ENCODE results near the gene PDLIM1.

- no peak for TF ChIP-seq CTCF (IDR thresholded peaks at IDR 0.05; ENCODE audit: low read length)
- no peak for TF ChIP-seq EZH2 (IDR thresholded peaks at IDR 0.05; ENCODE audit: borderline replicate concordance, low read length)
Measured at GRCh38 chr10:95240811-95241210, 50.0 kb downstream of the PDLIM1 start.
